WTC11 (cell line): ENCODE results near the gene LIMD2. TPM values are rescaled to one million over a fixed set of nuclear protein-coding genes. Genes with fewer than 3 reads are reported as not detected.
A peak's percentile ranks its signal among the peaks of the same experiment; 100 is the strongest.

Source experiments
- ATAC-seq: fragments of 200-7000 bp; cut with Tn5 transposase; 2 replicates; pipeline ENCODE4 v1.10.0; 2021; ENCODE audit warnings: mild to moderate bottlenecking, moderate library complexity
- CTCF ChIA-PET: fragments of 300-600 bp; sonication (Branson Sonifier 250); formaldehyde crosslinking; loops from one replicate; lab custom pipeline; 2021; ENCODE audit warnings: antibody characterized with exemption; lab: Charles Lee
- POLR2A ChIA-PET: fragments of 350-600 bp; sonication (Branson Sonifier 250); formaldehyde crosslinking; loops from one replicate; lab custom pipeline; 2021; ENCODE audit warnings: antibody characterized with exemption; lab: Charles Lee
- DNase-seq: peaks from one replicate; pipeline ENCODE4 v3.0.0; 2021; ENCODE audit warnings: low spot score
- H3K27ac Mint-ChIP-seq: 2 replicates; pipeline ENCODE4 v1.8.0; 2021; ENCODE audit warnings: mixed read lengths
- H3K27me3 Mint-ChIP-seq: 2 replicates; pipeline ENCODE4 v1.8.0; 2021; ENCODE audit warnings: low read depth, mild to moderate bottlenecking, moderate library complexity, mixed read lengths
- H3K36me3 Mint-ChIP-seq: 2 replicates; pipeline ENCODE4 v1.8.0; 2021; ENCODE audit warnings: mixed read lengths
- H3K4me1 Mint-ChIP-seq: 2 replicates; pipeline ENCODE4 v1.8.0; 2022; ENCODE audit warnings: mixed read lengths
- H3K4me3 Mint-ChIP-seq: 2 replicates; pipeline ENCODE4 v1.8.0; 2021; ENCODE audit warnings: mild to moderate bottlenecking, moderate library complexity, mixed read lengths
- H3K9me3 Mint-ChIP-seq: 2 replicates; pipeline ENCODE4 v1.8.0; 2021; ENCODE audit warnings: mixed read lengths
- ARID4B ChIP-seq: sonication (generic); formaldehyde crosslinking; IDR thresholded peaks from 2 replicates; pipeline ENCODE4 v1.8.0; 2023; ENCODE audit warnings: missing genetic modification reagents, mild to moderate bottlenecking, borderline replicate concordance
- ESRRA ChIP-seq: sonication (generic); formaldehyde crosslinking; IDR thresholded peaks from 2 replicates; pipeline ENCODE4 v1.8.1; 2022; ENCODE audit warnings: mild to moderate bottlenecking, missing genetic modification reagents, borderline replicate concordance
- JUN ChIP-seq: sonication (generic); formaldehyde crosslinking; IDR thresholded peaks from 2 replicates; pipeline ENCODE4 v1.8.0; 2023; ENCODE audit warnings: mild to moderate bottlenecking, missing genetic modification reagents
- MAX ChIP-seq: sonication (generic); formaldehyde crosslinking; IDR thresholded peaks from 2 replicates; pipeline ENCODE4 v1.8.0; 2022; ENCODE audit warnings: mild to moderate bottlenecking, missing genetic modification reagents
- MXD4 ChIP-seq: fragments of 250-450 bp; sonication (Bioruptor Pico); IDR thresholded peaks from 2 replicates; pipeline ENCODE4 v1.8.0; 2021; ENCODE audit warnings: mild to moderate bottlenecking, moderate library complexity, borderline replicate concordance
- NR2C2 ChIP-seq: sonication (generic); formaldehyde crosslinking; IDR thresholded peaks from 2 replicates; pipeline ENCODE4 v1.8.0; 2022; ENCODE audit warnings: mild to moderate bottlenecking, missing genetic modification reagents
- RORB ChIP-seq: fragments of 250-450 bp; sonication (Bioruptor Pico); IDR thresholded peaks from 2 replicates; pipeline ENCODE4 v1.9.0; 2021; ENCODE audit warnings: mild to moderate bottlenecking
- SP1 ChIP-seq: sonication (generic); formaldehyde crosslinking; conservative IDR thresholded peaks from 2 replicates; pipeline ENCODE4 v1.8.1; 2022; ENCODE audit warnings: missing genetic modification reagents
- TEAD1 ChIP-seq: sonication (generic); formaldehyde crosslinking; IDR thresholded peaks from 2 replicates; pipeline ENCODE4 v1.8.0; 2022; ENCODE audit warnings: mild to moderate bottlenecking, missing genetic modification reagents
- ZNF232 ChIP-seq: sonication (generic); formaldehyde crosslinking; IDR thresholded peaks from 2 replicates; pipeline ENCODE4 v1.8.0; 2022; ENCODE audit warnings: mild to moderate bottlenecking, missing genetic modification reagents
- ZNF423 ChIP-seq: fragments of 250-450 bp; sonication (Bioruptor Pico); IDR thresholded peaks from 2 replicates; pipeline ENCODE4 v2.1.2; 2022; ENCODE audit warnings: mild to moderate bottlenecking, moderate library complexity
- ZNF671 ChIP-seq: fragments of 250-450 bp; sonication (Bioruptor Pico); IDR thresholded peaks from 2 replicates; pipeline ENCODE4 v1.8.0; 2021; ENCODE audit warnings: mild to moderate bottlenecking
- total RNA-seq: library from RNA; stranded (reverse); gene quantifications from 3 replicates; pipeline ENCODE4 v1.2.3, GENCODE V29; 2021
- TF ChIP-seq, protein P1 (sequence below): sonication (generic); formaldehyde crosslinking; IDR thresholded peaks from 2 replicates; pipeline ENCODE4 v1.8.0; 2022; ENCODE audit warnings: mild to moderate bottlenecking, missing genetic modification reagents
- TF ChIP-seq, protein P2 (sequence below): sonication (generic); formaldehyde crosslinking; IDR thresholded peaks from 2 replicates; pipeline ENCODE4 v1.8.1; 2022; ENCODE audit warnings: missing genetic modification reagents, borderline replicate concordance

The LIMD2 gene
- total RNA-seq, 1 experiment from 2014 or later = 91.8 TPM

DNA sequence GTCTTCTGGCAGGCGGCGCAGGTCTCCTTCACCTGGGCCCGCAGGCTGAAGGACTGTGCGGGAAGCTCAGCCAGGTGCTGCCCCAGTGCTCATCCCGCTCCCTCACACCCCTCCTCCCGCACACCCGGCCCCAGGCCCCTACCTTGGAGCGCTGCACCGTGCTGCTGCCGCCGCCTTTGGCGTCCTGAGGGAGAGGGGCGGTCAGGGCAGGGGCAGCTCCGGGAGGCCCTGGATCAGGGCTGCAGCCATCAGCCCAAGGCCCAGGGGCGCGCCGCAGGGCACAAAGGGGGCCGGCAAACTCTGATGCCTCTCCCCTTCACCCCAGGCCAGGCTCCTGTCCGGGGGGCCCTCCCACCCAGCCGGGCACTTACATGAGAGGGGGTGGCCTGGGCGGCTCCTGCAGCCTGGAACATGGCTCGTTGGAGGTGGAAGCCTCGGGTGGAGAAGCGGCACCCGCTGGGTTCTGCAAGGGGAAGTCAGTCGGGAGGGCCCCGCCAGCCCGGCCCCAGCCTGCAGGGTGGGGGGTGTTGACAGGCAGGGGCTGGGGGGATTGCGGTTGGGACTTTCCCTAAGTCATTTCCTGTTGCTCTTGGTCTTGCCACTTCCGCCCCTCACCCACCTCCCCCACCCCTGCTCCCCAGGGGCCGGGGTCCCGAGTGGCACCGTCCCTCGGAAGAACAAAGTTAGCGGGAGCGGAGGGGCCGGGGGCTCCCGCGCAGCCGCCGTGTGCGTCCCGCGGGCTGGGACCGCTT is 863 bp downstream of the LIMD2 start:
- POLR2A ChIA-PET = interaction anchor here (0.5 to 2.2 kb wide), 5 partner anchors 13 to 221 kb away, joined by 3 to 8 read pairs (median 3); partner anchors contain the start of gene MAP3K3
- H3K4me1 Mint-ChIP-seq = peaks cover 55% of the 10 kb centered on the region
- DNase-seq = peak; percentile 62

DNA sequence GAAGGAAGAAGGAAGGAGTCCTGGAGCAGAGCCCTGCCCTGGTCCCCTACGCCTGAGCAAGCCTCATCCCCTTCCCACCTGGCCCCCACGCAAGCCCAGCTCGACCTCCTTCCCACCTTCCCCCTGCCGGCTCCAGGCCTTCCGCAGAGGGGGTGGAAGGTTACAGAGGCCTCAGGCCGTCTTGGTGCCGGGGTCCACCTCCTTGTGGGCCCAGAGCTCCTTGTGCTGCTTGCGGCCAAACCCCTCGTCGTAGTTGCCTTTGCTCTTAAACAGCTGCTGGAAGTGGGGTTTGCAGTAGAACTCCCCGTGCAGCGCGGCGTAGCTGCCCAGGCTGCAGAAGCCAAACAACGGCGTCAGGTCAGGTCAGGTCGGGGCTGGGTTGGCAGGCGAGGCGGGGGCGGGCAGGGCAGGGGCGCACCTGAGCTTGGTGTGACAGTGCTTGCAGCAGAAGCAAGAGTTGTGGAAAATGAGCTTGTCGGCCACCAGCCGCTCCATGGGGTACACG is 1.5 kb downstream of the LIMD2 start:
- DNase-seq = no peak
- H3K27me3 Mint-ChIP-seq = peaks cover 6% of the 10 kb centered on the region; the same call in 1 of the 2 replicates
- no peak for ATAC-seq
- peaks cover 52% of the 10 kb centered on the region for H3K4me1 Mint-ChIP-seq
- no peak overlapping the region for H3K27ac Mint-ChIP-seq
- CTCF ChIA-PET = interaction anchor here (0.6 to 2.3 kb wide), 22 partner anchors 10 to 331 kb away, joined by 3 to 23 read pairs (median 4); partner anchors contain the start of genes CCDC47, DDX42, KCNH6 and MAP3K3
- peaks cover 14% of the 10 kb centered on the region for H3K36me3 Mint-ChIP-seq
- TF ChIP-seq RORB (no peak), MXD4 (CRISPR knock-in tag) (no peak), ESRRA (CRISPR knock-in tag) (0 out of 2 replicates have a peak, but pooled peaks have one; percentile 32), ZNF232 (CRISPR knock-in tag) (no peak), ZNF671 (CRISPR knock-in tag) (no peak), MAX (CRISPR knock-in tag) (0 out of 2 replicates have a peak, but pooled peaks have one; percentile 7)
- TF ChIP-seq, protein P1, sequence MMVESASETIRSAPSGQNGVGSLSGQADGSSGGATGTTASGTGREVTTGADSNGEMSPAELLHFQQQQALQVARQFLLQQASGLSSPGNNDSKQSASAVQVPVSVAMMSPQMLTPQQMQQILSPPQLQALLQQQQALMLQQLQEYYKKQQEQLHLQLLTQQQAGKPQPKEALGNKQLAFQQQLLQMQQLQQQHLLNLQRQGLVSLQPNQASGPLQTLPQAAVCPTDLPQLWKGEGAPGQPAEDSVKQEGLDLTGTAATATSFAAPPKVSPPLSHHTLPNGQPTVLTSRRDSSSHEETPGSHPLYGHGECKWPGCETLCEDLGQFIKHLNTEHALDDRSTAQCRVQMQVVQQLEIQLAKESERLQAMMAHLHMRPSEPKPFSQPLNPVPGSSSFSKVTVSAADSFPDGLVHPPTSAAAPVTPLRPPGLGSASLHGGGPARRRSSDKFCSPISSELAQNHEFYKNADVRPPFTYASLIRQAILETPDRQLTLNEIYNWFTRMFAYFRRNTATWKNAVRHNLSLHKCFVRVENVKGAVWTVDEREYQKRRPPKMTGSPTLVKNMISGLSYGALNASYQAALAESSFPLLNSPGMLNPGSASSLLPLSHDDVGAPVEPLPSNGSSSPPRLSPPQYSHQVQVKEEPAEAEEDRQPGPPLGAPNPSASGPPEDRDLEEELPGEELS = no peak
- TF ChIP-seq, protein P2, sequence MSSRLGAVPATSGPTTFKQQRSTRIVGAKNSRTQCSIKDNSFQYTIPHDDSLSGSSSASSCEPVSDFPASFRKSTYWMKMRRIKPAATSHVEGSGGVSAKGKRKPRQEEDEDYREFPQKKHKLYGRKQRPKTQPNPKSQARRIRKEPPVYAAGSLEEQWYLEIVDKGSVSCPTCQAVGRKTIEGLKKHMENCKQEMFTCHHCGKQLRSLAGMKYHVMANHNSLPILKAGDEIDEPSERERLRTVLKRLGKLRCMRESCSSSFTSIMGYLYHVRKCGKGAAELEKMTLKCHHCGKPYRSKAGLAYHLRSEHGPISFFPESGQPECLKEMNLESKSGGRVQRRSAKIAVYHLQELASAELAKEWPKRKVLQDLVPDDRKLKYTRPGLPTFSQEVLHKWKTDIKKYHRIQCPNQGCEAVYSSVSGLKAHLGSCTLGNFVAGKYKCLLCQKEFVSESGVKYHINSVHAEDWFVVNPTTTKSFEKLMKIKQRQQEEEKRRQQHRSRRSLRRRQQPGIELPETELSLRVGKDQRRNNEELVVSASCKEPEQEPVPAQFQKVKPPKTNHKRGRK (CRISPR knock-in tag) = no peak
- TF ChIP-seq, all 79 proteins: peak for 2
- Mint-ChIP-seq H3K9me3 (no peaks in the 10 kb centered on the region), H3K4me3 (peak overlapping the region; percentile 69)
- POLR2A ChIA-PET = interaction anchor here (0.5 to 1.0 kb wide), 3 partner anchors 12 to 220 kb away, joined by 3 to 4 read pairs (median 3); partner anchors contain the start of gene MAP3K3

More for the DNA sequence above, 863 bp downstream of the LIMD2 start:
- Mint-ChIP-seq H3K27me3 (peaks cover 6% of the 10 kb centered on the region; the same call in 1 of the 2 replicates), H3K9me3 (no peaks in the 10 kb centered on the region), H3K36me3 (peaks cover 17% of the 10 kb centered on the region), H3K27ac (no peak overlapping the region), H3K4me3 (peak overlapping the region; percentile 69)
- 0 out of 2 replicates have a peak, but pooled peaks have one; percentile 3 for TF ChIP-seq SP1
- peak; percentile 67 for TF ChIP-seq ZNF423 (CRISPR knock-in tag)
- 0 out of 2 replicates have a peak, but pooled peaks have one; percentile 16 for TF ChIP-seq JUN (CRISPR knock-in tag)
- 0 out of 2 replicates have a peak, but pooled peaks have one; percentile 25 for TF ChIP-seq TEAD1 (CRISPR knock-in tag)
- no peak for TF ChIP-seq NR2C2 (CRISPR knock-in tag)
- 0 out of 2 replicates have a peak, but pooled peaks have one; percentile 17 for TF ChIP-seq ARID4B (CRISPR knock-in tag)
- peak; percentile 6 for ATAC-seq
- CTCF ChIA-PET = interaction anchor here (0.6 to 2.3 kb wide), 22 partner anchors 9 to 273 kb away, joined by 3 to 23 read pairs (median 5); partner anchors contain the start of genes CCDC47, DDX42, KCNH6 and MAP3K3
